Ectodermal cell (in vitro differentiated cells): Measurements from ENCODE around the gene SLC11A1.
A peak's percentile ranks its signal among the peaks of the same experiment; 100 is the strongest.

Source experiments
- H3K27ac ChIP-seq: 2 replicates; pipeline ENCODE4 v1.7.0; 2013; ENCODE audit warnings: mild to moderate bottlenecking, low read depth, low read length; ENCODE audit not compliant: insufficient read depth, poor library complexity, severe bottlenecking
- H3K27me3 ChIP-seq: 2 replicates; pipeline ENCODE4 v1.7.0; 2013; ENCODE audit warnings: mild to moderate bottlenecking, low read length; ENCODE audit not compliant: insufficient read depth, control insufficient read depth, poor library complexity, severe bottlenecking
- H3K36me3 ChIP-seq: one replicate; pipeline ENCODE4 v1.7.0; 2013; ENCODE audit warnings: low read length; ENCODE audit not compliant: control insufficient read depth, insufficient read depth
- H3K4me1 ChIP-seq: one replicate; pipeline ENCODE4 v1.7.0; 2013; ENCODE audit warnings: low read length; ENCODE audit not compliant: control insufficient read depth, insufficient read depth
- H3K4me3 ChIP-seq: 2 replicates; pipeline ENCODE4 v1.7.0; 2013; ENCODE audit warnings: low read depth, low read length, control low read depth; ENCODE audit not compliant: insufficient read depth
- H3K9me3 ChIP-seq: 2 replicates; pipeline ENCODE4 v1.7.0; 2013; ENCODE audit warnings: mild to moderate bottlenecking, low read length, moderate library complexity; ENCODE audit not compliant: control insufficient read depth
- WGBS, 2 experiments: methylation state at CpG; one replicate each; pipeline ENCODE4 v1.1.7; 2013; ENCODE audit warnings: missing lambda C conversion rate in 2 of 2; 5-methylcytosine and 5-hydroxymethylcytosine counted together

Gene SLC11A1

DNA sequence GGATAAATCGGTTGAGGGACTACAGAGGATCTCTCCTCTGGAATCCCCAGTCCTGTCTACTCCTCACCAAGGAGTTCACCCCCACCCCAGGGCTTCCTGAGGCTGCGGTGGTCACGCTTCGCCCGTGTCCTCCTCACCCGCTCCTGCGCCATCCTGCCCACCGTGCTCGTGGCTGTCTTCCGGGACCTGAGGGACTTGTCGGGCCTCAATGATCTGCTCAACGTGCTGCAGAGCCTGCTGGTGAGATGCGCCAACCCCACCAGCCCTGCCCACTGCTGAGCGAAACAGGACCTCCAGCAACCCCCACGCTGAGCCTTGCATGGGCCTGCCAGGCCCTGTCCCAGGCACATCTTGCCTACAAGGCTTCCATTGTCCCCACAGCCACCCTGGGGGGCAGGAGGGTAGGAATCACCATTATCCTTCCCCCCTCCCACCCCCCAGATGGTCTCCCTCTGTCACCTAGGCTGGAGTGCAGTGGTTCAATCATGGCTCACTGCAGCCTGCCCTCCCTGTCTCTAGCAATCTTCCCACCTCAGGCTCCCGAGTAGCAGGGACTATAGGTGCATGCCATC is 10.9 kb downstream of the SLC11A1 start:
- Histone ChIP-seq H3K27ac (no peak overlapping the region), H3K36me3 (no peaks in the 10 kb centered on the region), H3K27me3 (peaks cover 21% of the 10 kb centered on the region), H3K4me1 (peaks cover 15% of the 10 kb centered on the region), H3K9me3 (no peaks in the 10 kb centered on the region), H3K4me3 (no peak overlapping the region)
- WGBS, 2 experiments: 80 to 81% methylated on average over 16 of the region's 16 CpGs

DNA sequence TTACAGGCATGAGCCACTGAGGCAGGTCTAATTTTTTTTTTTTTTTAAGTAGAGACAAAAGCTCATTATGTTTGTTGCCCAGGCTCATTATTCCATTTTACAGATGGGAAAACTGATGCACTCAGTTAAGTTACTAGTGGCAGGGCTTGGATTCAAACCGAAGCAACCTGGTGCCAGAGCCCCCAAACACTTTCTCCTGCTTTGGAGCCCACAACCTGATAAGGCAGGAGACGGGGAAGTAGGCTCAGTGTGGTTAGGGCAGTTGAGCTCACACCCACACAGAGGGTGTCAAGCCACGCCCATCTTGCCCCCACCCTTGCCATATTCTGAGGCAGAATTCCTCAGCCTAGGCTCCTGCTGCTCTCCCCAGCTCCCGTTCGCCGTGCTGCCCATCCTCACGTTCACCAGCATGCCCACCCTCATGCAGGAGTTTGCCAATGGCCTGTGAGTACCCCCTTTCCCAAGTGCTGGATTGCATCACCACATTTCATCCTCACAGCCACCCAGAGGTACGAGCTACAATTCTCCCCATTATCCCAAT is 11.7 kb downstream of the SLC11A1 start:
- H3K27ac ChIP-seq: no peak overlapping the region
- H3K4me3 ChIP-seq: no peak overlapping the region
- peaks cover 26% of the 10 kb centered on the region for H3K27me3 ChIP-seq
- no peaks in the 10 kb centered on the region for H3K36me3 ChIP-seq
- H3K4me1 ChIP-seq: peaks cover 16% of the 10 kb centered on the region
- 68 to 69% methylated on average over 8 of the region's 8 CpGs for WGBS, 2 experiments
- H3K9me3 ChIP-seq: no peaks in the 10 kb centered on the region

- Histone ChIP-seq H3K27me3 (peaks cover 33% of the 10 kb centered on the region), H3K4me1 (peaks cover 16% of the 10 kb centered on the region), H3K9me3 (no peaks in the 10 kb centered on the region), H3K27ac (no peak overlapping the region), H3K36me3 (no peaks in the 10 kb centered on the region), H3K4me3 (no peak overlapping the region)
- WGBS, 2 experiments: 87 to 93% methylated on average over 13 of the region's 13 CpGs
Observed at GRCh38 chr2:218394298-218395089, 12.4 kb downstream of the SLC11A1 start.

GRCh38 chr2:218395090-218395444 is 13.0 kb downstream of the SLC11A1 start:
- Histone ChIP-seq H3K4me3 (no peak overlapping the region), H3K27me3 (peaks cover 35% of the 10 kb centered on the region), H3K4me1 (peaks cover 16% of the 10 kb centered on the region), H3K9me3 (no peaks in the 10 kb centered on the region), H3K36me3 (no peaks in the 10 kb centered on the region), H3K27ac (no peak overlapping the region)
- WGBS, 2 experiments: 84 to 89% methylated on average over 5 to 6 of the region's 6 CpGs

DNA sequence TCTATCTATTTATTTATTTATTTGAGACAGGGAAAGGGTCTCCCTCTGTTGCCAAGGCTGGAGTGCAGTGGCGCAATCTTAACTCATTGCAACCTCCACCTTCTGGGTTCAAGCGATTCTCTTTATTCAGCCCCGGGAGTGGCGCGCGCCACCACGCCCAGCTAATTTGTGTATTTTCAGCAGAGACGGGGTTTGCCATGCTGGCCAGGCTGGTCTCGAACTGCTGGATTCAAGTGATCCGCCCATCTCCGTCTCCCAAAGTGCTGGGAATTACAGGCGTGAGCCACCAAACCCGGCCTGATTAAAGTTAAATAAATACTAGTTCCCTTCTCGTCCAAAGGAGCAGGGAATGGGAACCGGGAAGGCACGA is 13.4 kb downstream of the SLC11A1 start:
- no peaks in the 10 kb centered on the region for H3K36me3 ChIP-seq
- 20 to 27% methylated on average over 16 of the region's 16 CpGs for WGBS, 2 experiments
- H3K27ac ChIP-seq: no peak overlapping the region
- H3K4me1 ChIP-seq: peaks cover 16% of the 10 kb centered on the region
- peaks cover 35% of the 10 kb centered on the region for H3K27me3 ChIP-seq
- H3K9me3 ChIP-seq: no peaks in the 10 kb centered on the region
- H3K4me3 ChIP-seq: peak overlapping the region; percentile 79

GRCh38 chr2:218395826-218396687 is 14.0 kb downstream of the SLC11A1 start:
- no peaks in the 10 kb centered on the region for H3K36me3 ChIP-seq
- 0 to 1% methylated on average over 57 of the region's 57 CpGs for WGBS, 2 experiments
- no peaks in the 10 kb centered on the region for H3K9me3 ChIP-seq
- H3K4me1 ChIP-seq: peaks cover 16% of the 10 kb centered on the region
- H3K27ac ChIP-seq: peak overlapping the region; percentile 97
- H3K27me3 ChIP-seq: peaks cover 35% of the 10 kb centered on the region
- peak overlapping the region; percentile 79 for H3K4me3 ChIP-seq

DNA sequence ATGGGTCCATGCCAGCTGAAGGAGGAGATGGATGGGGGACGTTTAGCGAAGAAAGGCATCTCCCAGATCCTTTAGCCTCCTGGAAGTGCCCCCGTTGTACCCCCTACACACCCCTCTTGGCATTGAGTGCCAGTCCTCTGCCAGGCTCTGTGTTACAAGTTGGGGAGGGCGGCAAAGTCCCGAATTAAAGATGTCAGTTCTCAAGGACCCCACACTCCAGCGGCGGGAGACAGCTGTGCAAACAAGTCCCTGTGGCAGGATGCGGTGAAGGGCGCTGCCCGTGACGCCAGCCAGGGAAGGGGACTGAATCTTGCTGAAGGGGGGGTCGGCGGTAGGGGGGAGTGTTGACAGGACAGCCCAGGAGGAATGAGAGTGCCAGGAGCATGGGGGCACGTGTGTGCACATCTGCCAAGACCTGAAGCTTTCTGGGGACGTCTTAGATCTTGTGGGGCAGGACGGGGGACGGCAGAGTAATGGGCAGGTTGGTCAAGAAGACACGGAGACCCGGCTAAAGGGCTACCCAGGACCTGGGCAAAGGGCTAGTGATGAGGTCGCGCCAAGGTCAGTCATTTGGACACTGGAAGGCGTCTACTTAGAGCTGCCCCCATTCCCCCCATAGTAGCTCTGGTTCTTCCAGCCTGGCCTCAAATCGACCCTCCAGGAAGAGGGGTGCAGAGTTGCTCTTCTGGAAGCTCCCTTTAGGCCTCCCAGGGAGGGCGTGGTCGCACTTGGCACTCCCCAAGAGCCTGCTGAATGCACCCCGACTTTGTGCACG is 14.8 kb downstream of the SLC11A1 start:
- no peaks in the 10 kb centered on the region for H3K36me3 ChIP-seq
- H3K27ac ChIP-seq: no peak overlapping the region
- no peaks in the 10 kb centered on the region for H3K9me3 ChIP-seq
- H3K4me3 ChIP-seq: peak overlapping the region; percentile 79
- WGBS, 2 experiments: 1 to 2% methylated on average over 27 of the region's 27 CpGs
- peaks cover 35% of the 10 kb centered on the region for H3K27me3 ChIP-seq
- peaks cover 22% of the 10 kb centered on the region for H3K4me1 ChIP-seq

GRCh38 chr2:218397463-218397819 is 15.4 kb downstream of the SLC11A1 start:
- Histone ChIP-seq H3K9me3 (no peaks in the 10 kb centered on the region), H3K27ac (no peak overlapping the region), H3K4me3 (no peak overlapping the region), H3K36me3 (peaks cover 2% of the 10 kb centered on the region), H3K27me3 (peaks cover 35% of the 10 kb centered on the region), H3K4me1 (peaks cover 22% of the 10 kb centered on the region)
- 4 to 5% methylated on average over 12 of the region's 12 CpGs for WGBS, 2 experiments

- no peaks in the 10 kb centered on the region for H3K9me3 ChIP-seq
- no peak overlapping the region for H3K27ac ChIP-seq
- H3K36me3 ChIP-seq: peaks cover 7% of the 10 kb centered on the region
- 2% methylated on average over 35 of the region's 35 CpGs for WGBS, 2 experiments
- H3K4me1 ChIP-seq: peaks cover 22% of the 10 kb centered on the region
- peak overlapping the region; percentile 68 for H3K4me3 ChIP-seq
- peaks cover 35% of the 10 kb centered on the region for H3K27me3 ChIP-seq
Observed at GRCh38 chr2:218397820-218398436, 15.9 kb downstream of the SLC11A1 start.
